ENCODE data around the gene MBLAC1. TPM values are rescaled to one million over a fixed set of nuclear protein-coding genes. Genes with fewer than 3 reads are reported as not detected.

The MBLAC1 gene
- total and polyA plus RNA-seq, 2 of the 4 experiments (the other 2 are of a cell fraction), result 0.72 to 1.4 TPM

DNA sequence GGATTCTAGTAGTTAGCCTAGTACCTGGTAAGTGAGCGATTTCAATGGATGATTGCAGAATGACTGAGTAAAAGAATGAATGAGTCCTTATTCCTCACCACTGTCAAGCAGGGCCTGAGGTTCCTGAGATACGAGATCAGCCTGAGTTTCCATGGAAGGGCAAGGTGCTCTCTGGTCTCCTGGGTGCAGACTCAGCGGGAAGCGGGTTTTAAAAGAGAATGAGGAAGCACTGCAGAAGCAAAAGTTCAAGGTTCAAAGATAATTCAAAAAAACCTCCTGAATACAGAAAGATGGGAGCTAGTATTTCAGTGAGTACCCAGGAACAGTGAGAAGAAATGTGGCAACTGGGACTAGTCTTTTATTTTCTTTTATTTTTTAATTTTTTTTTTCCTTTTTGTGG is 49.6 kb upstream of the MBLAC1 start (continued):
- TF ChIP-seq, protein P1, sequence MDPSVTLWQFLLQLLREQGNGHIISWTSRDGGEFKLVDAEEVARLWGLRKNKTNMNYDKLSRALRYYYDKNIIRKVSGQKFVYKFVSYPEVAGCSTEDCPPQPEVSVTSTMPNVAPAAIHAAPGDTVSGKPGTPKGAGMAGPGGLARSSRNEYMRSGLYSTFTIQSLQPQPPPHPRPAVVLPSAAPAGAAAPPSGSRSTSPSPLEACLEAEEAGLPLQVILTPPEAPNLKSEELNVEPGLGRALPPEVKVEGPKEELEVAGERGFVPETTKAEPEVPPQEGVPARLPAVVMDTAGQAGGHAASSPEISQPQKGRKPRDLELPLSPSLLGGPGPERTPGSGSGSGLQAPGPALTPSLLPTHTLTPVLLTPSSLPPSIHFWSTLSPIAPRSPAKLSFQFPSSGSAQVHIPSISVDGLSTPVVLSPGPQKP (IDR thresholded peaks at IDR 0.05; ENCODE audit: borderline replicate concordance, low read depth, low read length), result no peak
- no peak for TF ChIP-seq FOS (IDR thresholded peaks at IDR 0.05; ENCODE audit: low read depth, low read length)
- no peak for TF ChIP-seq MAFK (IDR thresholded peaks at IDR 0.05; ENCODE audit: low read depth, low read length)
- TF ChIP-seq RCOR1 (IDR thresholded peaks at IDR 0.05; ENCODE audit: insufficient replicate concordance, low read length), result no peak
- TF ChIP-seq CEBPB (IDR thresholded peaks at IDR 0.05; ENCODE audit: low read depth, low read length), result no peak
- no peak for TF ChIP-seq MAZ (IDR thresholded peaks at IDR 0.05; ENCODE audit: borderline replicate concordance, low read depth, low read length)
- TF ChIP-seq RAD21 (IDR thresholded peaks at IDR 0.05; ENCODE audit: low read length), result no peak
- TF ChIP-seq SMC3 (IDR thresholded peaks at IDR 0.05; ENCODE audit: low read depth, low read length), result no peak
